OCI-LY3 (cell line): ENCODE measurements around the gene ACTG1.

ENCODE experiments used
- H2AFZ ChIP-seq: fragments of 200-600, 300-600 bp; shearing (Covaris generic); 2 replicates; pipeline ENCODE4 v1.6.0; 2014; ENCODE audit warnings: antibody characterized with exemption, low read depth, low read length
- H3K27ac ChIP-seq: fragments of 200-600, 300-600 bp; sonication (generic); 2 replicates; pipeline ENCODE4 v1.5.1; 2014; ENCODE audit warnings: mild to moderate bottlenecking, low read length, moderate library complexity, mixed read lengths
- H3K27me3 ChIP-seq: fragments of 200-600, 300-600 bp; sonication (generic); 2 replicates; pipeline ENCODE4 v1.6.1; 2014; ENCODE audit warnings: low read depth, low read length, mixed read lengths
- H3K36me3 ChIP-seq: fragments of 200-600, 300-600 bp; sonication (generic); replicated peaks from 2 replicates; pipeline ENCODE3; 2014; ENCODE audit warnings: low read depth, low read length, mixed read lengths
- H3K4me1 ChIP-seq: fragments of 300-600, 200-600 bp; sonication (generic); 2 replicates; pipeline ENCODE4 v1.6.1; 2014; ENCODE audit warnings: low read length, mixed read lengths
- H3K4me2 ChIP-seq: fragments of 200-600, 300-600 bp; sonication (generic); 2 replicates; pipeline ENCODE4 v1.6.1; 2014; ENCODE audit warnings: low read length, mixed read lengths
- H3K4me3 ChIP-seq: fragments of 300-600, 200-600 bp; sonication (generic); 2 replicates; pipeline ENCODE4 v1.5.1; 2014; ENCODE audit warnings: antibody characterized with exemption, mild to moderate bottlenecking, low read length, moderate library complexity
- H3K79me2 ChIP-seq: fragments of 300-600, 200-600 bp; shearing (Covaris generic); 2 replicates; pipeline ENCODE4 v1.6.1; 2014; ENCODE audit warnings: mild to moderate bottlenecking, low read length, mixed read lengths
- H3K9ac ChIP-seq: fragments of 300-600, 200-600 bp; shearing (Covaris generic); 2 replicates; pipeline ENCODE4 v1.6.0; 2014; ENCODE audit warnings: mild to moderate bottlenecking, low read length, moderate library complexity
- H3K9me3 ChIP-seq: fragments of 200-600, 300-600 bp; shearing (Covaris generic); 2 replicates; pipeline ENCODE4 v1.6.1; 2014; ENCODE audit warnings: low read length, mixed read lengths; ENCODE audit not compliant: insufficient read depth
- H4K20me1 ChIP-seq: fragments of 200-600, 300-600 bp; sonication (generic); 2 replicates; pipeline ENCODE4 v1.6.1; 2016; ENCODE audit warnings: low read length, mixed read lengths; ENCODE audit not compliant: insufficient read depth
- EZH2phosphoT487 ChIP-seq: fragments of 200-600 bp; shearing (Covaris generic); IDR thresholded peaks from 2 replicates; pipeline ENCODE4 v1.6.1; 2018; ENCODE audit warnings: antibody characterized with exemption, mixed run types, low read depth
- TF ChIP-seq, protein P1 (sequence below): fragments of 200-600, 300-600 bp; sonication (generic); IDR thresholded peaks from 2 replicates; pipeline ENCODE4 v1.5.1; 2014; ENCODE audit warnings: antibody characterized with exemption, low read length, low read depth

ACTG1 gene

DNA sequence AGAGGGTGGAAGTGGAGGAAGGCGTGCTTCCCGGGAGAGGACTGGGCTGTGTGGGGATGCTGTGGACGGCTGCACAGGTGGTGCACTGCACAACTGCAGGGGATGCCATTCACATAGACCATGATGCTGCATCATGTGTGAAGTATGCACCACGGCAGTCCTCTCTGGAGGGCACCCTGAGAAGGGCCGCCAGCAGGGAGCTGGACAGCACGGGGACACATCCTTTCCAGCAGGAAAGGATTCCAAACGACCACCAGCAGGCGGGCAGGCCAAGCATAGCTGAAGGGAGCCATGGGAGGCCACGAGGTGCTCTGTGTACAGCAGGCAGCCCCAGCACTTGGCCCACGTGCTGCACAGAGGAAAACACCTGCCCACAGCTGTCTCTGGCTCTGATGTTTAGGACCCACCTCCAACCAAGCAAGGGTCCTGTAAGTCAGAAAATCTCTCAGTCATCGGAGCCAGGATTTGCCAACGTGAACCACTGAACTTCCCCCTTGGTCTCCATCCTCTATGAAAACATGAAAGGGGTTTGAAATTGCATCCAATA, 10.1 kb downstream of the ACTG1 start:
- Histone ChIP-seq H3K4me1 (no peaks in the 10 kb centered on the region), H3K4me3 (no peak overlapping the region), H3K27ac (no peak overlapping the region), H3K4me2 (no peak overlapping the region), H3K27me3 (no peaks in the 10 kb centered on the region), H3K9ac (no peak overlapping the region), H2AFZ (no peak overlapping the region), H3K79me2 (no peaks in the 10 kb centered on the region), H4K20me1 (no peaks in the 10 kb centered on the region; the same call in 1 of the 2 replicates), H3K9me3 (no peaks in the 10 kb centered on the region), H3K36me3 (no peaks in the 10 kb centered on the region)
- TF ChIP-seq, protein P1, sequence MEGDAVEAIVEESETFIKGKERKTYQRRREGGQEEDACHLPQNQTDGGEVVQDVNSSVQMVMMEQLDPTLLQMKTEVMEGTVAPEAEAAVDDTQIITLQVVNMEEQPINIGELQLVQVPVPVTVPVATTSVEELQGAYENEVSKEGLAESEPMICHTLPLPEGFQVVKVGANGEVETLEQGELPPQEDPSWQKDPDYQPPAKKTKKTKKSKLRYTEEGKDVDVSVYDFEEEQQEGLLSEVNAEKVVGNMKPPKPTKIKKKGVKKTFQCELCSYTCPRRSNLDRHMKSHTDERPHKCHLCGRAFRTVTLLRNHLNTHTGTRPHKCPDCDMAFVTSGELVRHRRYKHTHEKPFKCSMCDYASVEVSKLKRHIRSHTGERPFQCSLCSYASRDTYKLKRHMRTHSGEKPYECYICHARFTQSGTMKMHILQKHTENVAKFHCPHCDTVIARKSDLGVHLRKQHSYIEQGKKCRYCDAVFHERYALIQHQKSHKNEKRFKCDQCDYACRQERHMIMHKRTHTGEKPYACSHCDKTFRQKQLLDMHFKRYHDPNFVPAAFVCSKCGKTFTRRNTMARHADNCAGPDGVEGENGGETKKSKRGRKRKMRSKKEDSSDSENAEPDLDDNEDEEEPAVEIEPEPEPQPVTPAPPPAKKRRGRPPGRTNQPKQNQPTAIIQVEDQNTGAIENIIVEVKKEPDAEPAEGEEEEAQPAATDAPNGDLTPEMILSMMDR, result no peak
- TF ChIP-seq EZH2phosphoT487, result no peak

- no peak overlapping the region for H3K4me3 ChIP-seq
- peaks cover 4% of the 10 kb centered on the region; the same call in 1 of the 2 replicates for H3K27me3 ChIP-seq
- no peak for TF ChIP-seq EZH2phosphoT487
- TF ChIP-seq, protein P1, result no peak
- H3K4me1 ChIP-seq, result no peaks in the 10 kb centered on the region
- no peak overlapping the region for H3K27ac ChIP-seq
- H3K4me2 ChIP-seq, result no peak overlapping the region
- H4K20me1 ChIP-seq, result no peaks in the 10 kb centered on the region
- H3K36me3 ChIP-seq, result no peaks in the 10 kb centered on the region
- H2AFZ ChIP-seq, result no peak overlapping the region
- H3K79me2 ChIP-seq, result no peaks in the 10 kb centered on the region
- H3K9me3 ChIP-seq, result no peaks in the 10 kb centered on the region
- H3K9ac ChIP-seq, result no peak overlapping the region
These were observed 12.6 kb downstream of the ACTG1 start for GRCh38 chr17:81500047-81500446.

- Histone ChIP-seq H4K20me1 (no peaks in the 10 kb centered on the region), H3K27me3 (peaks cover 4% of the 10 kb centered on the region; the same call in 1 of the 2 replicates), H3K9me3 (no peaks in the 10 kb centered on the region), H3K4me3 (no peak overlapping the region), H3K27ac (no peak overlapping the region), H3K36me3 (no peaks in the 10 kb centered on the region), H2AFZ (no peak overlapping the region), H3K4me1 (no peaks in the 10 kb centered on the region), H3K9ac (no peak overlapping the region), H3K79me2 (no peaks in the 10 kb centered on the region), H3K4me2 (no peak overlapping the region)
- no peak for TF ChIP-seq EZH2phosphoT487
- TF ChIP-seq, protein P1, result no peak
These were observed 13.0 kb downstream of the ACTG1 start for GRCh38 chr17:81499601-81499970.

DNA sequence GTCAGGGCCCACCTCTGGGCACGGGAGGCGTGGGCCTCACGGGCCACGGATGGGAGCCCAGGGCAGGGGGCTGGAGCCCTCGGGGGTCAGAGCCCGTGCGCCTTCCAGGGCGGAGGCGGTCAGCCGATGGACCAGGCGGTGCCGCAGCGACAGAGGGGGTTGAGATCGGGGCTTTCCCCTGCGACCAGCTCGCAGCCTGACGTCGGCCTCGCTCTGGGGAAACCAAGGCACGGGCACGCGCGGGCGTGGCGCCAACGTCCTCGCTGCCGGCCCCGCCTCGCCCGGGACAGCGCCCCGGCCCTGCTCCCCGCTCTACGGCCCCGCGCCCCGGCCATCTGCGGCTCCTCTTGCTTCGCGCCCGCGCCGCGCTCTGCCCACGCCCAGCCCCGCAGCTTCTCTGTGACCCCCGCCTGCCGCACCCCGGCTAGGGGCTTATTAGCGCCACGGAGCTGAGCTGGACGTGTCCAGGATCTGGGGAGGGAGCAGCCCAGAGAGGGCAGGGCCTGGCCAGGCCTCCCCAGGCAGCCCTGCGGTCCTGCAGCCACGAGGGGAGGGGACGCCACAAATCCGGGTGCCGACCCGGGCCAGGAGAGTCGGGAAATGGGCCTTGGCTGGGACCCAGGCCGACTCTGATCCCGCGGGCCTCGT, 13.5 kb downstream of the ACTG1 start:
- TF ChIP-seq EZH2phosphoT487, result no peak
- TF ChIP-seq, protein P1, result no peak
- Histone ChIP-seq H3K9ac (no peak overlapping the region), H3K4me3 (no peak overlapping the region), H3K27me3 (peaks cover 4% of the 10 kb centered on the region; the same call in 1 of the 2 replicates), H3K9me3 (no peaks in the 10 kb centered on the region), H4K20me1 (no peaks in the 10 kb centered on the region), H3K4me1 (no peaks in the 10 kb centered on the region), H3K27ac (no peak overlapping the region), H2AFZ (no peak overlapping the region), H3K36me3 (no peaks in the 10 kb centered on the region), H3K4me2 (no peak overlapping the region), H3K79me2 (no peaks in the 10 kb centered on the region)
